HK-2 (cell line): ENCODE results near the gene PSMA6.

Experiments
- DNase-seq: peaks from one replicate; pipeline ENCODE4 v3.0.0-alpha.2; 2018; ENCODE audit not compliant: unreplicated experiment

PSMA6 gene

GRCh38 chr14:35367056-35367372 lies 74.8 kb downstream of the PSMA6 start:
- DNase-seq: no peak
